ENCODE results near the gene TBC1D22A. TPM values are rescaled to one million over a fixed set of nuclear protein-coding genes. Genes with fewer than 3 reads are reported as not detected.

The TBC1D22A gene
- polyA plus RNA-seq, 1 experiment = 19.8 TPM

- no peak for TF ChIP-seq CTCF (IDR thresholded peaks at IDR 0.05; ENCODE audit: low read depth, low read length)
- Histone ChIP-seq H3K9me3 (ENCODE audit: control insufficient read depth, insufficient read depth, low read length) (no peaks in the 10 kb centered on the region; the same call in 1 of the 2 replicates), H3K4me3 (ENCODE audit: low read depth, low read length) (no peak overlapping the region), H3K27me3 (ENCODE audit: control insufficient read depth, insufficient read depth, low read length) (peaks cover 23% of the 10 kb centered on the region), H3K27ac (ENCODE audit: low read depth, low read length) (no peak overlapping the region)
- ChIA-PET POLR2A (no interaction called here), CTCF (no interaction called here)
- no peak for DNase-seq (ENCODE audit: low read depth, low spot score)
Measured at GRCh38 chr22:47198801-47199251, 436.4 kb downstream of the TBC1D22A start.

- H3K27me3 ChIP-seq (ENCODE audit: control insufficient read depth, insufficient read depth, low read length) = peaks cover 23% of the 10 kb centered on the region
- no peaks in the 10 kb centered on the region; the same call in 1 of the 2 replicates for H3K9me3 ChIP-seq (ENCODE audit: control insufficient read depth, insufficient read depth, low read length)
- CTCF ChIA-PET = interaction anchor here (2.2 kb wide), 1 partner anchor 354 kb away, joined by 7 read pairs; no protein-coding TSS in a partner anchor
- H3K4me3 ChIP-seq (ENCODE audit: low read depth, low read length) = no peak overlapping the region
- no peak for DNase-seq (ENCODE audit: low read depth, low spot score)
- POLR2A ChIA-PET = no interaction called here
- H3K27ac ChIP-seq (ENCODE audit: low read depth, low read length) = no peak overlapping the region
- TF ChIP-seq CTCF (IDR thresholded peaks at IDR 0.05; ENCODE audit: low read depth, low read length) = no peak
Measured at GRCh38 chr22:47199261-47199978, 437.0 kb downstream of the TBC1D22A start.

GRCh38 chr22:47199979-47200272, 437.5 kb downstream of the TBC1D22A start:
- H3K9me3 ChIP-seq (ENCODE audit: control insufficient read depth, insufficient read depth, low read length) = no peaks in the 10 kb centered on the region; the same call in 1 of the 2 replicates
- CTCF ChIA-PET = interaction anchor here (2.2 kb wide), 1 partner anchor 355 kb away, joined by 7 read pairs; no protein-coding TSS in a partner anchor
- POLR2A ChIA-PET = no interaction called here
- H3K27ac ChIP-seq (ENCODE audit: low read depth, low read length) = no peak overlapping the region
- no peak for DNase-seq (ENCODE audit: low read depth, low spot score)
- no peak for TF ChIP-seq CTCF (IDR thresholded peaks at IDR 0.05; ENCODE audit: low read depth, low read length)
- peaks cover 19% of the 10 kb centered on the region for H3K27me3 ChIP-seq (ENCODE audit: control insufficient read depth, insufficient read depth, low read length)
- H3K4me3 ChIP-seq (ENCODE audit: low read depth, low read length) = no peak overlapping the region

GRCh38 chr22:47200273-47201051, 438.0 kb downstream of the TBC1D22A start:
- TF ChIP-seq CTCF (IDR thresholded peaks at IDR 0.05; ENCODE audit: low read depth, low read length) = no peak
- POLR2A ChIA-PET = no interaction called here
- DNase-seq (ENCODE audit: low read depth, low spot score) = no peak
- H3K27me3 ChIP-seq (ENCODE audit: control insufficient read depth, insufficient read depth, low read length) = peaks cover 16% of the 10 kb centered on the region
- no peak overlapping the region for H3K27ac ChIP-seq (ENCODE audit: low read depth, low read length)
- CTCF ChIA-PET = interaction anchor here (2.2 kb wide), 1 partner anchor 355 kb away, joined by 7 read pairs; no protein-coding TSS in a partner anchor
- H3K4me3 ChIP-seq (ENCODE audit: low read depth, low read length) = no peak overlapping the region
- no peaks in the 10 kb centered on the region; the same call in 1 of the 2 replicates for H3K9me3 ChIP-seq (ENCODE audit: control insufficient read depth, insufficient read depth, low read length)

All from AG04450 (cell line).